ENCODE measurements around the gene BTBD10.

The BTBD10 gene

GRCh38 chr11:13338427-13339069, 124.5 kb downstream of the BTBD10 start:
- DNase-seq (ENCODE audit: low read depth in 2 of 2): no peak

GRCh38 chr11:13338019-13338426, 125.0 kb downstream of the BTBD10 start:
- DNase-seq (ENCODE audit: low read depth in 2 of 2): no peak
